WTC11 (cell line): ENCODE data around the gene KIAA2012.
"Not testable (repeated sequence)": the region's sequence is repeated elsewhere in the genome, so short reads cannot be mapped to it uniquely, and the experiment has no call there.

Source experiments
- CTCF ChIP-seq: fragments of 200-600 bp; IDR thresholded peaks from 2 replicates; pipeline ENCODE4 v1.8.0; 2022; ENCODE audit warnings: antibody characterized with exemption
- E2F4 ChIP-seq: sonication (generic); formaldehyde crosslinking; IDR thresholded peaks from 2 replicates; pipeline ENCODE4 v1.8.1; 2022; ENCODE audit warnings: low read depth, mild to moderate bottlenecking, moderate library complexity, missing genetic modification reagents, borderline replicate concordance
- ELF4 ChIP-seq: sonication (generic); formaldehyde crosslinking; IDR thresholded peaks from 2 replicates; pipeline ENCODE4 v1.8.1; 2022; ENCODE audit warnings: low read depth, mild to moderate bottlenecking, moderate library complexity, missing genetic modification reagents
- FOXJ3 ChIP-seq: sonication (generic); formaldehyde crosslinking; IDR thresholded peaks from 2 replicates; pipeline ENCODE4 v1.9.0; 2021; ENCODE audit warnings: missing genetic modification reagents, mild to moderate bottlenecking, borderline replicate concordance
- GTF2I ChIP-seq: fragments of 250-450 bp; sonication (Bioruptor Pico); conservative IDR thresholded peaks from 2 replicates; pipeline ENCODE4 v1.4.0; 2021; ENCODE audit warnings: mild to moderate bottlenecking
- MLX ChIP-seq: sonication (generic); formaldehyde crosslinking; IDR thresholded peaks from 2 replicates; pipeline ENCODE4 v1.8.1; 2023; ENCODE audit warnings: mild to moderate bottlenecking, missing genetic modification reagents, moderate library complexity
- NR3C1 ChIP-seq: sonication (generic); formaldehyde crosslinking; conservative IDR thresholded peaks from 2 replicates; pipeline ENCODE4 v1.8.1; 2023; ENCODE audit warnings: low read depth, mild to moderate bottlenecking, missing genetic modification reagents
- TEAD4 ChIP-seq: sonication (generic); formaldehyde crosslinking; IDR thresholded peaks from 2 replicates; pipeline ENCODE4 v1.8.0; 2022; ENCODE audit warnings: mild to moderate bottlenecking, missing genetic modification reagents
- ZBTB21 ChIP-seq: sonication (generic); formaldehyde crosslinking; IDR thresholded peaks from 2 replicates; pipeline ENCODE4 v1.8.1; 2023; ENCODE audit warnings: mild to moderate bottlenecking, missing genetic modification reagents, borderline replicate concordance
- ZNF121 ChIP-seq: sonication (generic); formaldehyde crosslinking; IDR thresholded peaks from 2 replicates; pipeline ENCODE4 v1.8.0; 2023; ENCODE audit warnings: missing genetic modification reagents
- ZNF512 ChIP-seq: sonication (generic); formaldehyde crosslinking; IDR thresholded peaks from 2 replicates; pipeline ENCODE4 v1.8.1; 2022; ENCODE audit warnings: missing genetic modification reagents, borderline replicate concordance

- TF ChIP-seq CTCF; ZNF121 (CRISPR knock-in tag); ELF4 (CRISPR knock-in tag); TEAD4; NR3C1 (CRISPR knock-in tag); FOXJ3 (CRISPR knock-in tag); GTF2I; MLX (CRISPR knock-in tag); E2F4 (CRISPR knock-in tag); ZBTB21 (CRISPR knock-in tag); ZNF512 (CRISPR knock-in tag): not testable (repeated sequence)
These were observed 63.0 kb downstream of the KIAA2012 start for GRCh38 chr2:202136039-202136438.
